ENCODE results near the gene ZNF524. TPM values are rescaled to one million over a fixed set of nuclear protein-coding genes. Genes with fewer than 3 reads are reported as not detected.

Gene ZNF524
- total and polyA plus RNA-seq, 10 of the 15 experiments (the other 5 are each of a cell fraction or from before 2014, with no cell fraction given) = 0.47 to 18.6 (median 12.4) TPM; not detected in 1

- CTCF ChIA-PET = interaction anchor here (1.2 to 7.7 kb wide), 6 partner anchors 11 to 120 kb away, joined by 4 to 65 read pairs (median 12); partner anchors contain the start of genes CCDC106 and ZNF865
- FAIRE-seq = no peak
- Histone ChIP-seq H2AFZ (ENCODE audit: control insufficient read depth, low read depth, low read length) (no peak overlapping the region), H3K4me1 (ENCODE audit: control insufficient read depth, insufficient read depth, low read length) (peaks cover 34% of the 10 kb centered on the region), H3K9me3 (replicated peaks; ENCODE audit: control insufficient read depth, insufficient read depth, low read length) (no peaks in the 10 kb centered on the region), H3K4me2 (ENCODE audit: control insufficient read depth, insufficient read depth) (peak overlapping the region; percentile 57), H3K36me3 (ENCODE audit: control insufficient read depth in 2 of 2, insufficient read depth in 2 of 2, low read length in 1 of 2) (no peaks in the 10 kb centered on the region), H3K27me3 (replicated peaks in 1 of 2; ENCODE audit: control insufficient read depth in 2 of 2, insufficient read depth in 2 of 2, low read length in 1 of 2) (no peaks in the 10 kb centered on the region), H4K20me1 (ENCODE audit: control insufficient read depth, insufficient read depth) (no peaks in the 10 kb centered on the region), H3K79me2 (ENCODE audit: control insufficient read depth, insufficient read depth, low read length) (peaks cover 55% of the 10 kb centered on the region), H3K9ac (ENCODE audit: control insufficient read depth, insufficient read depth, low read length) (no peak overlapping the region), H3K27ac (ENCODE audit: control insufficient read depth, insufficient read depth) (no peak overlapping the region), H3K4me3 (no peak overlapping the region)
- in situ Hi-C loops (cut with MboI) (no loop called here), intact Hi-C loops (cut with micrococcal nuclease; ENCODE audit: unreplicated experiment) (loop anchor here (10.0 kb wide), 1 partner anchor 437 kb away; no protein-coding TSS in a partner anchor)
- no peak for DNase-seq (ENCODE audit: low read depth, low spot score)
- POLR2A ChIA-PET = interaction anchor here (0.7 to 4.5 kb wide), 3 partner anchors 11 to 17 kb away, joined by 4 to 28 read pairs (median 12); partner anchors contain the start of genes CCDC106, U2AF2 and ZNF784
- TF ChIP-seq POLR2AphosphoS5 (IDR thresholded peaks at IDR 0.05; ENCODE audit: low read length) = peak; percentile 50
- TF ChIP-seq TCF12 (IDR thresholded peaks at IDR 0.05; ENCODE audit: low read depth, low read length) = no peak
- TF ChIP-seq IKZF2 (IDR thresholded peaks at IDR 0.05) = no peak
- ATAC-seq = no peak
- SMC1A ChIA-PET (ENCODE audit: uncharacterized antibody, unreplicated experiment) = interaction anchor here (0.8 to 2.5 kb wide), 5 partner anchors 10 to 161 kb away, joined by 3 to 11 read pairs (median 5); partner anchors contain the start of genes CCDC106, U2AF2 and ZNF628
- RAD21 ChIA-PET (ENCODE audit: unreplicated experiment) = interaction anchor here (1.3 kb wide), 1 partner anchor 13 kb away, joined by 3 read pairs; no protein-coding TSS in a partner anchor
- WGBS (ENCODE audit: insufficient coverage, insufficient replicate concordance, low lambda C conversion rate, missing lambda C conversion rate) = 78% methylated on average over 11 of the region's 11 CpGs
- no TSS peak for BruUV-seq (replicated peaks)
These were observed 37.4 kb downstream of the ZNF524 start for GRCh38 chr19:55637534-55637933.

GRCh38 chr19:55638864-55639359, 38.8 kb downstream of the ZNF524 start:
- no TSS peak for BruUV-seq (replicated peaks)
- ATAC-seq = peak; percentile 51
- in situ Hi-C loops (cut with MboI) (no loop called here), intact Hi-C loops (cut with micrococcal nuclease; ENCODE audit: unreplicated experiment) (loop anchor here (10.0 kb wide), 1 partner anchor 436 kb away; no protein-coding TSS in a partner anchor)
- no peak for DNase-seq (ENCODE audit: low read depth, low spot score)
- Histone ChIP-seq H3K36me3 (ENCODE audit: control insufficient read depth in 2 of 2, insufficient read depth in 2 of 2, low read length in 1 of 2) (no peaks in the 10 kb centered on the region), H2AFZ (ENCODE audit: control insufficient read depth, low read depth, low read length) (no peak overlapping the region), H3K4me1 (ENCODE audit: control insufficient read depth, insufficient read depth, low read length) (peaks cover 33% of the 10 kb centered on the region), H3K9ac (ENCODE audit: control insufficient read depth, insufficient read depth, low read length) (no peak overlapping the region), H3K27ac (ENCODE audit: control insufficient read depth, insufficient read depth) (no peak overlapping the region), H3K79me2 (ENCODE audit: control insufficient read depth, insufficient read depth, low read length) (peaks cover 64% of the 10 kb centered on the region), H3K9me3 (replicated peaks; ENCODE audit: control insufficient read depth, insufficient read depth, low read length) (no peaks in the 10 kb centered on the region), H3K4me2 (ENCODE audit: control insufficient read depth, insufficient read depth) (peak overlapping the region; percentile 38; the same call in 1 of the 2 replicates), H4K20me1 (ENCODE audit: control insufficient read depth, insufficient read depth) (no peaks in the 10 kb centered on the region), H3K4me3 (no peak overlapping the region), H3K27me3 (replicated peaks in 1 of 2; ENCODE audit: control insufficient read depth in 2 of 2, insufficient read depth in 2 of 2, low read length in 1 of 2) (no peaks in the 10 kb centered on the region)
- CTCF ChIA-PET = interaction anchor here (0.7 to 3.5 kb wide), 6 partner anchors 9 to 171 kb away, joined by 3 to 28 read pairs (median 7); partner anchors contain the start of genes CCDC106 and U2AF2
- FAIRE-seq = peak; percentile 41
- POLR2A ChIA-PET = interaction anchor here (0.6 to 2.1 kb wide), 5 partner anchors 9 to 241 kb away, joined by 3 to 5 read pairs (median 4); partner anchors contain the start of gene CCDC106
- SMC1A ChIA-PET (ENCODE audit: uncharacterized antibody, unreplicated experiment) = interaction anchor here (1.0 kb wide), 1 partner anchor 10 kb away, joined by 3 read pairs; no protein-coding TSS in a partner anchor
- 68% methylated on average over 6 of the region's 6 CpGs for WGBS (ENCODE audit: insufficient coverage, insufficient replicate concordance, low lambda C conversion rate, missing lambda C conversion rate)
- RAD21 ChIA-PET (ENCODE audit: unreplicated experiment) = interaction anchor here (0.5 kb wide), 1 partner anchor 56 kb away, joined by 3 read pairs; no protein-coding TSS in a partner anchor
- TF ChIP-seq LARP7 (IDR thresholded peaks at IDR 0.05) (no peak), BHLHE40 (IDR thresholded peaks at IDR 0.05; ENCODE audit: borderline replicate concordance in 1 of 2, low read depth in 2 of 2, low read length in 1 of 2) (peak in 1 of 2 experiments; percentile 43; a peak in 1 of 4 replicates), FOXK2 (IDR thresholded peaks at IDR 0.05) (no peak), PKNOX1 (IDR thresholded peaks at IDR 0.05) (no peak), MYC (IDR thresholded peaks at IDR 0.05; ENCODE audit: insufficient read depth, insufficient read length, insufficient replicate concordance, low read length, severe bottlenecking) (no peak), BACH1 (IDR thresholded peaks at IDR 0.05; ENCODE audit: borderline replicate concordance) (0 out of 2 replicates have a peak, but pooled peaks have one; percentile 26), KAT2A (conservative IDR thresholded peaks at IDR 0.05; ENCODE audit: control insufficient read depth, low read depth, low read length) (no peak), ZNF24 (IDR thresholded peaks at IDR 0.05) (no peak), YY1 (IDR thresholded peaks at IDR 0.05; ENCODE audit: low read depth, low read length) (peak; percentile 94), IRF5 (IDR thresholded peaks at IDR 0.05; ENCODE audit: borderline replicate concordance) (no peak), BMI1 (IDR thresholded peaks at IDR 0.05; ENCODE audit: borderline replicate concordance) (no peak)

Data from GM12878 (cell line).